A549 (cell line): ENCODE measurements around the gene ARHGEF7. TPM values are rescaled to one million over a fixed set of nuclear protein-coding genes. Genes with fewer than 3 reads are reported as not detected.

Experiments used
- ATAC-seq, 2 experiments: fragments of 200-7000 bp in 1 of 2; fragments of >200 bp in 1 of 2; cut with Nextera tagmentation in 1 of 2; cut with Tn5 transposase in 1 of 2; 3 replicates each; pipeline versions ENCODE4 v1.8.0 to v1.9.1; 2018 to 2020; ENCODE audit warnings: mild to moderate bottlenecking in 1 of 2, moderate library complexity in 1 of 2
- CTCF ChIA-PET: fragments of 300-600 bp; sonication (Branson Sonifier 250); formaldehyde crosslinking; extraction: SDS; loops from one replicate; lab custom pipeline; 2021; ENCODE audit warnings: antibody characterized with exemption, inconsistent platforms; lab: Yijun Ruan, JAX
- POLR2A ChIA-PET: fragments of 350-600 bp; formaldehyde crosslinking; extraction: SDS; loops from one replicate; lab custom pipeline; 2021; ENCODE audit warnings: antibody characterized with exemption, inconsistent platforms; lab: Yijun Ruan, JAX
- DNase-seq, 2 experiments: peaks; one replicate each; pipeline versions ENCODE4 v3.0.0 to v3.0.0-alpha.2; 2011 to 2016; ENCODE audit warnings: low read depth in 1 of 2, low spot score in 1 of 2
- FAIRE-seq: peaks from 2 replicates; lab custom pipeline; 2011; peaks lifted over from hg19 to GRCh38; lab: Jason Lieb, UNC
- H3K27ac ChIP-seq, 2 experiments: fragments of >200 bp; sonication (Bioruptor Twin); formaldehyde crosslinking; 3 replicates each; pipeline ENCODE4 v1.5.1; 2016 to 2017
- H3K4me1 ChIP-seq: fragments of >200 bp; sonication (Bioruptor Twin); formaldehyde crosslinking; 3 replicates; pipeline ENCODE4 v1.6.1; 2016
- H3K4me2 ChIP-seq: fragments of >200 bp; sonication (Bioruptor Twin); formaldehyde crosslinking; 3 replicates; pipeline ENCODE4 v1.6.1; 2016
- H3K4me3 ChIP-seq: fragments of >200 bp; sonication (Bioruptor Twin); formaldehyde crosslinking; 3 replicates; pipeline ENCODE4 v1.5.1; 2016
- H3K9me3 ChIP-seq: fragments of >200 bp; sonication (Bioruptor Twin); formaldehyde crosslinking; 3 replicates; pipeline ENCODE4 v1.6.1; 2016
- CBX8 ChIP-seq: fragments of 200-600 bp; sonication (generic); IDR thresholded peaks from 2 replicates; pipeline ENCODE4 v1.6.1; 2016
- CHD2 ChIP-seq: fragments of 150-350 bp; IDR thresholded peaks from 2 replicates; pipeline ENCODE4 v1.6.1; 2014; ENCODE audit warnings: low read length; ENCODE audit not compliant: partially characterized antibody
- EHMT2 ChIP-seq: fragments of 200-600 bp; sonication (generic); IDR thresholded peaks from 2 replicates; pipeline ENCODE4 v1.6.1; 2016; ENCODE audit warnings: antibody characterized with exemption, low read depth, mild to moderate bottlenecking, moderate library complexity
- ELK1 ChIP-seq: fragments of 150-350 bp; IDR thresholded peaks from 2 replicates; pipeline ENCODE4 v1.6.1; 2014; ENCODE audit warnings: low read depth, mild to moderate bottlenecking, low read length
- EP300 ChIP-seq, 2 experiments: fragments of >200 bp; sonication (Bioruptor Twin); formaldehyde crosslinking; IDR thresholded peaks; 2 replicates in 1 of 2; 3 replicates in 1 of 2; pipeline ENCODE4 v1.6.1; 2016 to 2017
- ESRRA ChIP-seq: fragments of 150-350 bp; IDR thresholded peaks from 2 replicates; pipeline ENCODE4 v1.6.1; 2014; ENCODE audit warnings: mild to moderate bottlenecking, low read length, borderline replicate concordance
- FOSB ChIP-seq: fragments of 250-450 bp; sonication (Bioruptor Pico); IDR thresholded peaks from 2 replicates; pipeline ENCODE4 v1.5.0; 2020; ENCODE audit warnings: mild to moderate bottlenecking, moderate library complexity
- FOXS1 ChIP-seq: fragments of 250-450 bp; sonication (Bioruptor Pico); IDR thresholded peaks from 2 replicates; pipeline ENCODE4 v1.5.0; 2020; ENCODE audit warnings: mild to moderate bottlenecking, moderate library complexity
- GATA3 ChIP-seq: IDR thresholded peaks from 2 replicates; pipeline ENCODE4 v1.6.1; 2012; ENCODE audit warnings: borderline replicate concordance
- HMGXB4 ChIP-seq: fragments of 250-450 bp; sonication (Bioruptor Pico); IDR thresholded peaks from 2 replicates; pipeline ENCODE4 v1.5.0; 2021; ENCODE audit warnings: mild to moderate bottlenecking, moderate library complexity, borderline replicate concordance
- HOXB13 ChIP-seq: fragments of 250-450 bp; sonication (Bioruptor Pico); IDR thresholded peaks from 2 replicates; pipeline ENCODE4 v1.5.0; 2020; ENCODE audit warnings: low read depth, mild to moderate bottlenecking, moderate library complexity
- HOXB5 ChIP-seq: fragments of 250-450 bp; sonication (Bioruptor Pico); IDR thresholded peaks from 2 replicates; pipeline ENCODE4 v1.5.0; 2020; ENCODE audit warnings: mild to moderate bottlenecking, moderate library complexity
- MAZ ChIP-seq: fragments of 150-350 bp; IDR thresholded peaks from 2 replicates; pipeline ENCODE4 v1.6.1; 2014; ENCODE audit warnings: antibody characterized with exemption, low read depth, low read length, borderline replicate concordance
- MYC ChIP-seq: IDR thresholded peaks from 2 replicates; pipeline ENCODE4 v1.6.1; 2012; ENCODE audit warnings: mild to moderate bottlenecking, inconsistent platforms, low read length, improper control_type of control experiment, borderline replicate concordance
- NFE2L2 ChIP-seq: fragments of 150-350 bp; conservative IDR thresholded peaks from 2 replicates; pipeline ENCODE4 v1.6.1; 2014; ENCODE audit warnings: low read length
- NPAS2 ChIP-seq: fragments of 250-450 bp; sonication (Bioruptor Pico); IDR thresholded peaks from 2 replicates; pipeline ENCODE4 v1.8.0; 2022; ENCODE audit warnings: mild to moderate bottlenecking, moderate library complexity, borderline replicate concordance
- NR3C1 ChIP-seq: fragments of >200 bp; sonication (Bioruptor Twin); formaldehyde crosslinking; IDR thresholded peaks from 3 replicates; pipeline ENCODE4 v1.6.1; 2017
- PHF8 ChIP-seq: fragments of 200-600 bp; sonication (generic); IDR thresholded peaks from 2 replicates; pipeline ENCODE4 v1.6.1; 2016; ENCODE audit warnings: low read depth, mild to moderate bottlenecking, antibody characterized with exemption, moderate library complexity, borderline replicate concordance
- POLR2AphosphoS2 ChIP-seq: conservative IDR thresholded peaks from 2 replicates; pipeline ENCODE4 v1.6.1; 2012; ENCODE audit warnings: low read length, improper control_type of control experiment, inconsistent platforms
- RARB ChIP-seq: fragments of 250-450 bp; sonication (Bioruptor Pico); IDR thresholded peaks from 2 replicates; pipeline ENCODE4 v1.8.0; 2021; ENCODE audit warnings: mild to moderate bottlenecking, moderate library complexity
- REST ChIP-seq: fragments of 200-600 bp; sonication (generic); IDR thresholded peaks from 2 replicates; pipeline ENCODE4 v1.6.1; 2016; ENCODE audit warnings: antibody characterized with exemption, mild to moderate bottlenecking, moderate library complexity
- SMC3 ChIP-seq: fragments of >200 bp; sonication (Bioruptor Twin); formaldehyde crosslinking; IDR thresholded peaks from 3 replicates; pipeline ENCODE4 v1.6.1; 2018; ENCODE audit warnings: inconsistent platforms
- TFCP2L1 ChIP-seq: fragments of 250-450 bp; sonication (Bioruptor Pico); IDR thresholded peaks from 2 replicates; pipeline ENCODE4 v1.5.0; 2021; ENCODE audit warnings: mild to moderate bottlenecking
- TP53 ChIP-seq: fragments of 250-450 bp; sonication (Bioruptor Pico); IDR thresholded peaks from 2 replicates; pipeline ENCODE4 v1.5.0; 2021; ENCODE audit warnings: mild to moderate bottlenecking, moderate library complexity
- WGBS: methylation state at CpG from one replicate; pipeline ENCODE4 v1.1.6; 2017; ENCODE audit errors: missing lambda C conversion rate; 5-methylcytosine and 5-hydroxymethylcytosine counted together
- polyA plus RNA-seq, 4 experiments: library from polyadenylated mRNA; depleted of rRNA in 3 of 4; stranded (reverse); fragments of >200 nt; fragmentation: RNase III in 1 of 4; extraction: RNeasy Plus Mini Kit Qiagen cat#74134 plus additional on column Dnase treatment in 1 of 4; gene quantifications; 2 replicates in 3 of 4; 3 replicates in 1 of 4; pipeline ENCODE4 v1.2.3, GENCODE V29; 2011 to 2017
- TF ChIP-seq, protein P1 (sequence below): fragments of >200 bp; sonication (Bioruptor Twin); formaldehyde crosslinking; IDR thresholded peaks from 3 replicates; pipeline ENCODE4 v1.5.1; 2016

ARHGEF7 gene
- polyA plus RNA-seq, 2 of the 4 experiments (the other 2 are of a cell fraction): 21.1 to 23.1 TPM

DNA sequence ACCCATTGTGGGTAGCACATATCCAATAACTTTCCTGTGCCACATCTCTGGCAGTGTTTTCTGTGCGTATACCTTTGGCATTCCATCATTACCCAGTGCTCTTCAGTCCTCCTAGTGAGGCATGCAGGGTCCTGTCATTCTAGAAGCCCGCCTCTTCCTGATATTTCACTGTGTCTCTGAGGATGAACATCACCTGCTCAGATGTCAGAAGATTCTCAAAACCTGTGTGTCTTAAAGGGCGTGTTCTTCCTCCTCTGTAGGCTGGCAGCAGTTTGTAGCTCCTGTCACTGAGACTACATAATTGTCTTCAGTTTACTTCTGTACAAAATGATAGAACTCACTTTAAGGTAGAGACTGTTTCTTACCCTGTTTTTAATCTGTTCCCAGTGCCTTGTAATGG is 148.5 kb downstream of the ARHGEF7 start:
- ATAC-seq (no peak), DNase-seq (no peak), FAIRE-seq (no peak)
- CTCF ChIA-PET: interaction anchor here (1.0 kb wide), 1 partner anchor 17 kb away, joined by 3 read pairs; no protein-coding TSS in a partner anchor
- no peaks in the 10 kb centered on the region for H3K4me1 ChIP-seq
- no peak overlapping the region for H3K4me3 ChIP-seq
- H3K9me3 ChIP-seq: no peaks in the 10 kb centered on the region
- TF ChIP-seq NPAS2 (no peak), POLR2AphosphoS2 (no peak), FOXS1 (CRISPR knock-in tag) (no peak), CBX8 (no peak), MAZ (no peak), NR3C1 (no peak), HOXB13 (CRISPR knock-in tag) (no peak), RARB (CRISPR knock-in tag) (no peak), ESRRA (no peak), FOSB (CRISPR knock-in tag) (no peak), TP53 (CRISPR knock-in tag) (no peak), TFCP2L1 (CRISPR knock-in tag) (no peak), REST (no peak), HMGXB4 (CRISPR knock-in tag) (no peak)
- TF ChIP-seq, protein P1, sequence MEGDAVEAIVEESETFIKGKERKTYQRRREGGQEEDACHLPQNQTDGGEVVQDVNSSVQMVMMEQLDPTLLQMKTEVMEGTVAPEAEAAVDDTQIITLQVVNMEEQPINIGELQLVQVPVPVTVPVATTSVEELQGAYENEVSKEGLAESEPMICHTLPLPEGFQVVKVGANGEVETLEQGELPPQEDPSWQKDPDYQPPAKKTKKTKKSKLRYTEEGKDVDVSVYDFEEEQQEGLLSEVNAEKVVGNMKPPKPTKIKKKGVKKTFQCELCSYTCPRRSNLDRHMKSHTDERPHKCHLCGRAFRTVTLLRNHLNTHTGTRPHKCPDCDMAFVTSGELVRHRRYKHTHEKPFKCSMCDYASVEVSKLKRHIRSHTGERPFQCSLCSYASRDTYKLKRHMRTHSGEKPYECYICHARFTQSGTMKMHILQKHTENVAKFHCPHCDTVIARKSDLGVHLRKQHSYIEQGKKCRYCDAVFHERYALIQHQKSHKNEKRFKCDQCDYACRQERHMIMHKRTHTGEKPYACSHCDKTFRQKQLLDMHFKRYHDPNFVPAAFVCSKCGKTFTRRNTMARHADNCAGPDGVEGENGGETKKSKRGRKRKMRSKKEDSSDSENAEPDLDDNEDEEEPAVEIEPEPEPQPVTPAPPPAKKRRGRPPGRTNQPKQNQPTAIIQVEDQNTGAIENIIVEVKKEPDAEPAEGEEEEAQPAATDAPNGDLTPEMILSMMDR: no peak
- POLR2A ChIA-PET: no interaction called here
- no peak overlapping the region for H3K27ac ChIP-seq
- WGBS: 83% methylated on average over 3 of the region's 3 CpGs
- no peak overlapping the region for H3K4me2 ChIP-seq

- H3K27ac ChIP-seq: no peak overlapping the region
- H3K4me3 ChIP-seq: no peak overlapping the region
- FAIRE-seq (no peak), DNase-seq (no peak), ATAC-seq (no peak)
- TF ChIP-seq ELK1 (no peak), NFE2L2 (no peak), EHMT2 (no peak), GATA3 (no peak), EP300 (IDR thresholded peaks at IDR 0.05) (no peak), PHF8 (no peak), TP53 (CRISPR knock-in tag) (no peak), HOXB5 (CRISPR knock-in tag) (no peak), CHD2 (no peak), MYC (no peak), NPAS2 (no peak), SMC3 (no peak)
- no peaks in the 10 kb centered on the region for H3K4me1 ChIP-seq
- no peaks in the 10 kb centered on the region for H3K9me3 ChIP-seq
- H3K4me2 ChIP-seq: no peak overlapping the region
- POLR2A ChIA-PET: no interaction called here
- 93% methylated on average over 9 of the region's 14 CpGs for WGBS
- CTCF ChIA-PET: no interaction called here
Observed at GRCh38 chr13:111265006-111265700, 150.0 kb downstream of the ARHGEF7 start.
